Superior temporal gyrus (tissue), 1 donor: ENCODE measurements around the gene H19.

ENCODE experiments used
- DNase-seq: peaks from one replicate; pipeline ENCODE4 v3.0.0-alpha.2; 2016; ENCODE audit errors: extremely low spot score

Gene H19

GRCh38 chr11:1983601-1983961, 14.1 kb downstream of the H19 start:
- no peak for DNase-seq

- DNase-seq = no peak
These were observed 14.6 kb downstream of the H19 start for GRCh38 chr11:1982873-1983600.

GRCh38 chr11:1979607-1980006, 18.0 kb downstream of the H19 start:
- DNase-seq = no peak

GRCh38 chr11:1978720-1979473, 18.7 kb downstream of the H19 start:
- no peak for DNase-seq

- DNase-seq = no peak
These were observed 22.5 kb downstream of the H19 start for GRCh38 chr11:1975185-1975584.

- DNase-seq = no peak
These were observed 26.7 kb downstream of the H19 start for GRCh38 chr11:1970956-1971355.

GRCh38 chr11:1969776-1970175, 27.9 kb downstream of the H19 start:
- no peak for DNase-seq

- DNase-seq = no peak
These were observed 28.6 kb downstream of the H19 start for GRCh38 chr11:1969035-1969434.

- no peak for DNase-seq
These were observed 29.1 kb downstream of the H19 start for GRCh38 chr11:1968454-1969002.

- DNase-seq = no peak
These were observed 29.9 kb downstream of the H19 start for GRCh38 chr11:1967641-1968225.

- no peak for DNase-seq
These were observed 31.1 kb downstream of the H19 start for GRCh38 chr11:1966531-1966930.

GRCh38 chr11:1964955-1965354, 32.7 kb downstream of the H19 start:
- DNase-seq = no peak

GRCh38 chr11:1964348-1964747, 33.3 kb downstream of the H19 start:
- no peak for DNase-seq

GRCh38 chr11:1963864-1964263, 33.8 kb downstream of the H19 start:
- no peak for DNase-seq

- DNase-seq = no peak
These were observed 37.9 kb downstream of the H19 start for GRCh38 chr11:1959786-1960185.

GRCh38 chr11:1958367-1958766, 39.3 kb downstream of the H19 start:
- DNase-seq = no peak

GRCh38 chr11:1953489-1954266, 44.0 kb downstream of the H19 start:
- DNase-seq = no peak

GRCh38 chr11:1952806-1953482, 44.7 kb downstream of the H19 start:
- no peak for DNase-seq

GRCh38 chr11:1949922-1950321, 47.7 kb downstream of the H19 start:
- no peak for DNase-seq

- no peak for DNase-seq
These were observed 48.3 kb downstream of the H19 start for GRCh38 chr11:1949302-1949701.

- DNase-seq = no peak
These were observed 49.3 kb downstream of the H19 start for GRCh38 chr11:1948389-1948788.
